ENCODE results near the gene BIRC2.

The BIRC2 gene

DNA sequence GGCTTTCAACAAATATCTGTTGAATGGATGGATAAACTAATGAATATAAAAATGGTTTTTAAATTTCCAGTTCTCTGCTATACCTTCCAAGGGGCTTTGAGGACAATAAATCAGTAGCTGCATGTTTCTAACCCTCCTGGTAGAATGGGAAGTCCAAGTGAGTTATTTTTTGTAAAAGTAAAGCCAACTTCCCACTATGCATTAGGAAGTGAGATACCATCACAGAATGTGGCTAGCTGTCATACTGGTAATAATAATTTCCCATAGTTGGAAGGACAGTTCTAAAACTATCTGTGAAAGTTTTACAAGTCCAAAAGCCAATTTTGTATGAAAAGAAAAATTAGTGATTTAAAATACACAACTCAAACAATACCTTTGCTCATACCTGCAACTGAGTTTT lies 55.5 kb downstream of the BIRC2 start:
- no peak for DNase-seq (ENCODE audit: low read depth)

DNA sequence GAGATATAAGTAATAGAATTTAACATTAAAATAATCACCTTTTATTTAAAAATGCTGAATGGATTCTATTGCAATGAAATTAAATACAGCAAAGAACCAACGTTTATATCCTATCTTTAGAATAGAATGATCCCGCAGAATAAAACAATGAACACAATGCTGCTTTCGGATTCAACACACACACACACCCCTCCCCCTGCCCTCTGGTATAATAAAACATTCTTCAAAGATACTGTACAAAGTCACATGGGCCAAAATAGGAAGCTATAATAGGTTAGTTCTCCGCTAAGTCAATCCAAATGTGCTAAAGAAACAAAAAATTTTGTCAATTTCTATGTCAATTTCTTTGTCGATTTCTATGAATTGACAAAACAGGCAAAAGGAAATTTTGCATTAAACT lies 58.5 kb downstream of the BIRC2 start:
- no peak for DNase-seq (ENCODE audit: low read depth)

DNA sequence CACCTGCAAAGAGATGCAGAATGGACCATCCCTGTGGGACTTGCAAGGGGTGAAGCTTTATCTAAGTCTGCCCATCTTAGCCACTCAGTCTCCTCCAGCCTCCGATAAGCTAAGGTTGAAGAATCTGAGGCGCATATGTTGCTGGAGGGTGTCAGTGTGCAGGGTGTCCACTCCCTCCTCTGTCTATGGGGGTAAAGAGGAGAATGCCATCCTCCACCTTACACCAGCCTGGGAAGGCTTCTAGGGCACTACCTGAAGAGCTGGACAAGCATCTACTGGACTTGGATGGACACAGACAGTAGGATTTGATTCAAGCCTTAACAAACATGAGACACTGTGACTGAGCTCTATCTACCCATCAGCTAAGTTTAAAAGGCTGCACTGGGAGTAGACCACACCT lies 59.1 kb downstream of the BIRC2 start:
- DNase-seq (ENCODE audit: low read depth), result no peak

DNA sequence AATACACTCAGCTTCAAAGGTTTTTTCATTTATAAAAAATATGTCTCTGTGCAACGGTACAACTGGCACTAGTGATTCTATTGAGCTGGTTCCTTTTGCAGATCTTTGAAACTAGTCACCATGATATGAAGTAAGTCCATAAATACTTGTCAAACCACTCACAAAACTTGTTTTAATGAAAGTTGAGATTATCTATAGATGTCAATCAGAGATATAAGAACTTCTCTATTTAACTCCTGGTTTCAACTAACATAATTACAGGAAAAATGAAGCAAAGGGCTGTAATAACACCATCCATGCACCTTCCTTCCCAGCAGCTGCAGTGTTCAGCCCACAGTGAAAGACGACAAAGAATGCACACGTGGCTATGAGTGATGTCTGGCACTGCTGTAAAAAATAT lies 60.9 kb downstream of the BIRC2 start:
- no peak for DNase-seq (ENCODE audit: low read depth)

DNA sequence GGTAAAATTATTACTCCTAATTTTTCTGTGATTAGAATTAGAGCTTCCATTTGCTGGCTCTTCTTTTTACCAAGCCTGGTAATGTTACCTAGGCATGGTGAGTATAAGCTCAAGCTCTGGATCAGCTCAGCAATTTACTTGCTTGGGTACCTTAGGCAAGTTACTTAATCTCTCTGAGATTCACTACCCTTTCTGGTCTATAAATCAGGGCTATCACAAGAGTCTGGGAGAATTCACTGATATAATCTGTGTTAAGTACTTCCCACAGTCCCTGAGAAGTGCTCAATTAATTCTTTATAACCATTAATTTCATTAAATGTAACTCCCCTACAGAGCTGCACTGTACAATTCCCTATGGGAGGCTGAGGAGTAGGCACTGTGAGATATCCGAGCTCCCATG lies 61.3 kb downstream of the BIRC2 start:
- DNase-seq (ENCODE audit: low read depth), result no peak

DNA sequence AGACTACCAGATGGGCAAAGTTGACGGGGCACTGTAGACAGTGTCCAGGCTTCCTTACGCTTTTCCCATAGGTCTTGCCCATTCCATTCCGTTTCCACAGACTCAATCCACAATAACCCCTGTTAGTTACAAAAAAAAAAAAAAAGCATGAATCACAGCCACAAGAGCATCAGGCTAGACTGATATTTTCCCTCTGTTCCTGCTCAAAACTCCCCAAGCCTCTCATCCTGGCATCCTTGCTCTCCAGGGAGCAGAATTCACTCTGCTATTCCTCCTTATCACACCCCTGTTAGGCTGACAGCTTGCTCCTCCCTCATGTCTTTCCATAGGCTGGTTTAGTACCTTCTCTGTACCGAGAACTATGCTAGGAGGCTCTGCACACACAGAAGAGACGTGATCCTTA lies 63.4 kb downstream of the BIRC2 start:
- no peak for DNase-seq (ENCODE audit: low read depth)

DNA sequence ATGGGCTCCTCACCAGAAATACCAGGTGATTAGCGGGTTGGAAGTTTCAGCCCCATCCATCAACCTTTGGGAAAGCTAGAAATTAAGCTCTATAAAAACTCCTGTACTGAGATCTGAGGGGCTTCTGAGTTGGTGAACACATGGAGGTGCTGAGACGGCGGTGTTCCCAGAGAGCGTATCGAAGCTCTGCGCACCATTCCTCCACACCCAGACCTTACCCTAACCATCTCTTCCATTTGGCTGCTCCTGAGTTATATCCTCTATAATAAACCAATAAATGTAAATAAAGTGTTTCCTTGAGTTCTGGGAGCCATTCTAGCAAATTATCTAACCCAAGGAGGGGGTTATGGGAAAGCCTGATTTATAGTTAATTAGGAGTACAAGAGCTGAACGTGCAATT lies 64.1 kb downstream of the BIRC2 start:
- no peak for DNase-seq (ENCODE audit: low read depth)

DNA sequence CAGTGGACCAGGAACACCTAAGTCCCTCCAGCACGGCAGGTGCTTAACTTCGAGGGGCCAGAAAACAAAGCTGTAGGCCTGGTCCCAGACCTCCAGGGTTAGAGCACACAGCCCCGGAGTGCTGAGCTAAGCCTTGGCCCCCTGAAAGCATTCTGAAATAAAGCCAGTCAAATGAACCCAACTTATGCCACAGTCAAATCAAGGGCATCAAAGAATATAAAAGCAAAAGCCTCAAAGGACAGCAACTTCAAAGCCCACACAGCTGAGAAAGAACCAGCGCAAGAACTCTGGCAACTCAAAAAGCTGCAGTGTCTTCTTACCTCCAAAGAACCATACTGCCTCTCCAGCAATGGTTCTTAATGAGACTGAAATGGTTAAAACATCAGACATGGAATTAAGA lies 66.5 kb downstream of the BIRC2 start:
- DNase-seq (ENCODE audit: low read depth), result no peak

DNA sequence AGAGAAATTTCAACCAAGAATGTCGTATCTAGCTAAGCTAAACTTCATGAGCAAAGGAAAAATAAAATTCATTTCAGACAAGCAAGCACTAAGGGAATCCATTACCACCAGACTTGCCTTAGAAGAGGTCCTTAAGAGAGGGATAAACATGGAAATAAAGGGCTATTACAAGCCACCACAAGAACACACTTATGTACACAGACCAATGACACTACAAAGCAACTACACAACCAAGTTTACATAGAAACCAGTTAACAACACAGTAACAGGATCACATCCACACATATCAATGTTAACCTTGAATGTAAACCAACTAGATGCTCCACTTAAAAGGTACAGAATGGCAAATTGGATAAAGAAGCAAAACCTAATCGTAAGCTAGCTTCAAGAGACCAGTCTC lies 67.5 kb downstream of the BIRC2 start:
- DNase-seq (ENCODE audit: low read depth), result no peak

DNA sequence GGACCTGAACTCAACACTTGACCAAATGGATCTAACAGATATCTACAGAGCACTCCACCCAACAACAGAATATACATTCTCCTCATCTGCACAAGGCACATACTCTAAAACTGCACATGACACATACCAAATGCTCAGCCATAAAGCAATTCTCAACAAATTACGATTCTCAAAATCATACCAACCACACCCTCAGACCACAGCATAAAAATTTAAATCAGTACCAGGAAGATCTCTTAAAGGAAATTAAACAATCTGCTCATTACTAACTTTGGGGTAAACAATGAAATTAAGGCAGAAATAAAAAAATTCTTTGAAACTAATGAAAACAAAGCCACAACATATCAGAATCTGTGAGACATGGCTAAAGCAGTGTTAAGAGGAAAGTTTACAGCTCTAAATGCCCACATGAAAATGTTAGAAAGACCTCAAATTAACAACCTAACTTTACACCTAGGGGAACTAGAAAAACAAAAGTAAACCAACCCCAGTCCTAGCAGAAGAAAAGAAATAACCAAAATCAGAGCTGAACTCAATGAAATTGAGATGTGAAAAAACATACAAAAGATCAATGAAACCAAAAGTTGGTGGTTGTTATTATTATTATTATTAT lies 68.4 kb downstream of the BIRC2 start:
- DNase-seq (ENCODE audit: low read depth), result no peak

DNA sequence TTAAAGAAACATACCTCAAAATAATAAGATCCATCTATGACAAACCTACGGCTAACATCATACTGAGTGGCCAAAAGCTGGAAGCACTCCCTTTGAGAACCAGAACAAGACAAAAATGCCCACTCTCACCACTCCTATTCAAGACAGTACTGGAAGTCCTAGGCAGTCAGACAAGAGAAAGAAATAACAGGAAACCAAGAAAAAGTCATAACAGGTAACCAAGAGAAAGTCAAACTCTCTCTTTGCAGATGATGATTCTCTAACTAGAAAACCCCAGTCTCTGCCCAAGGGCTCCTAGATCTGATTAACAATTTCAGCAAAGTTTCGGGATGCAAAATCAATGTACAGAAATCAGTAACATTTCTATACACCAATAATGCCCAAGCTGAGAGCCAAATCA lies 70.0 kb downstream of the BIRC2 start:
- no peak for DNase-seq (ENCODE audit: low read depth)

DNA sequence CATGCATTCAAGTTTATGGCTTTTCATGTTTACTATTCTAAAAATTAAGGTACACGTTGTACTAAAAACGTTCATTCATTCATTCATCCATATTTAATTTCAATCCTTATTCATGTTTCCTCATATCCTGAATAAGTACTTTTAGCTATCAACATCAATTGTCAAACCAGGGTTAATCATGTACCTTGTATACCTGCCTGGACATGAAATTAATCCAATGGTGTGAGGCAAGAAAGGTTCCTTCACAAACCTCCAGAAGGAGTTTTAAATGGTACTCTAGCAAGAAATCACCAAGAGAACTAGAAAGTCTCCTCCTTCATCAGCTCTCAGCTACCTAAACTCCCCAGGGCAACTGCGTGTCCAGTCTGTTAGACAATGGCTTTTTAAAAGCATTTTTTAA lies 72.2 kb downstream of the BIRC2 start:
- DNase-seq (ENCODE audit: low read depth), result no peak

DNA sequence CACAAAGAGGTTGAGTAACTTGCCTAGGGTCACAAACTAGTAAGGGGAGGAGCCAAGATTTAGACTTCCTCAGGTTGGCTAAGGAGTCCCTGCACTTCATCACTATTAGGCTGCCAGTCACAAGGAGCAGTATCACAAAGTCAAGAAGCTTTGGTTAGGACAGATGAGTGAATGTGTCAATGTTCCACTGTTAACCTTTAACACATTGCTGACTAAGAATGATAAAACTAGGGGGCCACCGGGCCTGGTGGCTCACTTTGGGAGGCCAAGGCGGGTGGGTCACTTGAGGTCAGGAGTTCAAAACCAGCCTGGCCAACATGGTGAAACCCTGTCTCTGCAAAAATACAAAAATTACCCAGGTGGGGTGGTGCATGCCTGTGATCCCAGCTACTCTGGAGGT lies 73.5 kb downstream of the BIRC2 start:
- DNase-seq (ENCODE audit: low read depth), result no peak

DNA sequence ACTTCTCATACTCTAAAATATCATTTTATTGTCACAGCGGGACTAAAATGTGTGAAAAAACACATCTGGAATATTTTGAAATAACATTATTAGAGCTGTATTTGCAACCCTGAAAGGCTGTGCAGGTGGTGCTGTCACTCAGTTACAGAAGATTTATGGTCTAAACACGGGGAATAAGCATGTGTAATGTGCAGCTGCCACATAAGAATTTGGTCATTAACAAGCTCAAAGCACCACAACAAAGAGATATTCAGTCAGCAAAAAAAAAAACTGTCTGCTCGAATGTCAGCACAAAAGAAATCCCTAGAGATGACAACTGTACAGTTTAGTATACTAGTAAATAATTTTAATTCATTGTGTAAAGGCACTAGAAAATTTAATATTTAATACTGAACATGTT lies 74.2 kb downstream of the BIRC2 start:
- DNase-seq (ENCODE audit: low read depth), result no peak

DNA sequence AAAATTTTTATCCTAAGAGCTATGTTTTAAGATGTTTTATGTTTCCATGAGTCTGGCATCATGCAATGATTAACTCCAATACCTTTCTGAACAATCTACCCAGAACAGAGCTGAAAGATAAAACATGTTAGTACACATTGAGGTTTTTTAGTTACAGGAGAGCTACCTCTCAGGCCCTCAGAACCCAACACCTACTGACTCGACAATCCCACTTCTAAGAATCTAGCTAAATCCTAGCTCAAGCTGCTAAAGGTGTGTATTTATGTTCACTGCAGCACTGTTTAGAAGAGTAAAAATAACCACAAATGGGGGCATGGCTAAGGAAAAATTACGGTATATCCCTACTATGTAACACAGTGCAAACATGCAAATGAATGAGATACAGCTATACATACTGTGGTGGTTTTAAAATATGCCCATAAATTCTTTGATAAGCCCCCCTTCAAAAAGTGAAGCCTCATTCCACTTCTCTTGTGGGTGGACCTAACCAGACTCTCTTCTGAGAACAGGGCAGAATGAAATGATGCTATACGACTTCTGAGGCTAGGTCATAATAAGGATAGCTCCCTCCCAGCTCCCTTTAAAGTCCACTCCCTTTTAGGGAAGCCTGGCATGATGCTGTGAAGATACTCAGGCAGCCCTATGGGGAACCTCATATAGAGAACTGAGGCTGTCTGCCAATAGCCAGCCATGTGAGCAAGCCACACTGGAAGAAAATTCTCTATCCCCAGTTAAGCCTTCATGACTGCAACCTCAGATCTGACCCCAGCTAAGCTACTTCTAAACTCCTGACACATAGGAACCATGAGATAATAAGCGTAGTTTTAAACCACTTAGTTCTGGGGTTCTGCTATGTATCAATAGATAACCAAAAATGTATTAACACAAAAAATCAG lies 76.1 kb downstream of the BIRC2 start:
- no peak for DNase-seq (ENCODE audit: low read depth)

DNA sequence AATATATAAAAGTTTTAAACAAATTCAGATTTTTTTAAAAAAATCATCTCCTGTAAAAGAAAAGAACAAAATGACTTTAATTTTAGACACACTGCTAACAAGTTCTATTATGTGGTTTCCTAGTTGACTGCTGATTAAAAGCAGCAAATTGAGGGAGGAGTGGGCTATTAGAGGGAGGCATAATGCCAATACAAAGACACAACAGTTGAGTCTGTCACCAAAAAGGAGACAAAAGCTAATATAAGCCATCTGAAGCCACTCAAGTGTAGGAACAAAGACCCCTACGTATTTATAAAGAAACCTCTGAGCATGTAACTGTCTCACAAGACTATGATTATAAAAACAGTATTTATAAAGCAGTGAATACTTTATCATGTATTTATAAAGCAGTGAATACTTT lies 76.9 kb downstream of the BIRC2 start:
- no peak for DNase-seq (ENCODE audit: low read depth)

DNA sequence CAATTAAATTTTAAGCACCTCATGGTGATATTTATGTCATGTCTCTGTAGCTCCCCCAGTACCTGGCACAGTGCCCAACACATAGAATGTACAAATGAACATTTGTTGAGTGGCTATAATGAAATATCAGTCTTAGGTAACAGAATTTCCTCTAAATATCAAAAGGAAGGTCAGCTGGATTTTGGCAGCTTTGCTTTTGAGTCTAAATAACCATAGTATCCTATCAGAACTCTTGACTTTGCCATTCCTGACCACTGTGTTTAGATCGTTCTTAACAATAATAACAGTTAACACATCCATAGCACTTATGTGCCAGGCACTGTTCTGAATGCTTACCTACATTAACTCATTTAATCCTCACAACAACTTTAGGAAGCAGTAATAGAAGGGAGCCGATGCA lies 79.0 kb downstream of the BIRC2 start:
- DNase-seq (ENCODE audit: low read depth), result no peak

DNA sequence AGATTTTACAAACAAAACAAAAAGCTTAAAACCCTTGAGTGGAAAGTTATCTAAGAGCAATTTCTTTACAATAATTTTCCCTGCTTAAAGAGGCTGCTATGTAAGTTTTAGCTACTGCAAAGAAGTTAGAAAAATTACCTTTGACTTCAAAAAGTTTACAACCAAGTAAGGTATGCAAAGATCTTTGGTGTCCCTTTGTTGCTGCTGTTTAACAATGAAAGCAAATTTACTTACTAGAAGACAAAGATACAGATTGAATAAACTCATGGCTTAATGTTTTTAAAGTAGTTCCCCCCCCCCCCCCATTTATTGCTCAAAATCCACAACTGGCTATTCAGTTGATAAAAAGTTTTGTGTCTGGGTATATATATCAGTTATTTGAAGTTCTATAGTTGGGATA lies 79.6 kb downstream of the BIRC2 start:
- no peak for DNase-seq (ENCODE audit: low read depth)

DNA sequence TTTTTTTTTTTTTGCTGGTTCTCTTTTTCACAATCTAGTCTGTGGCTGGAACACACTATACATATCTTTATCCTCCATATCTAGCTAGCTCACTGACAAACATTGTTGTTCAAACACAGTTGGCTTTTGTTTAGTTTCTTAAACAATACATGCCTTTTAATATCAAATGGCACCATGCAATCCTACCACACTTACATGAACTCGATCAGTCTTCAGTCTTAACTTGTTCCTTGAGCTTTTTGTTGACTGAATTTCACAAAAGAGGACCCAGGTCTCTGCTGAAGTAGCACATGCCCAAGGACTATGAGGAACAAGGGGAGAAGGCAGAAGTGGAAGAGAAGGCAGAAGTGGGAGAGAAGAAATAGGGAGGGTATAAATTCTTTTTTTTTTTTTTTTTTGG lies 80.1 kb downstream of the BIRC2 start:
- no peak for DNase-seq (ENCODE audit: low read depth)
